Left ventricle myocardium inferior (tissue), 1 donor: Measurements from ENCODE around the gene TAS2R9. TPM values are rescaled to one million over a fixed set of nuclear protein-coding genes. Genes with fewer than 3 reads are reported as not detected.
A peak's percentile ranks its signal among the peaks of the same experiment; 100 is the strongest.

Source experiments
- DNase-seq: peaks from one replicate; pipeline ENCODE4 v3.0.0-alpha.2; 2020
- H3K27ac ChIP-seq: fragments of 200-600 bp; replicated peaks from 2 replicates; pipeline ENCODE4 v1.8.0; 2021
- H3K27me3 ChIP-seq: fragments of 200-600 bp; 2 replicates; pipeline ENCODE4 v1.8.0; 2021; ENCODE audit warnings: low read depth
- H3K36me3 ChIP-seq: fragments of 200-600 bp; 2 replicates; pipeline ENCODE4 v1.8.0; 2021
- H3K4me1 ChIP-seq: fragments of 200-600 bp; 2 replicates; pipeline ENCODE4 v1.8.0; 2021
- H3K4me3 ChIP-seq: fragments of 200-600 bp; 2 replicates; pipeline ENCODE4 v1.8.0; 2021; ENCODE audit warnings: mild to moderate bottlenecking, moderate library complexity
- H3K9me3 ChIP-seq: fragments of 200-600 bp; replicated peaks from 2 replicates; pipeline ENCODE4 v1.8.0; 2021
- intact Hi-C: fragments of 100-400 bp; cut with micrococcal nuclease; formaldehyde crosslinking; loops from one replicate; pipeline ENCODE4 v1.11.0; 2022
- total RNA-seq: library from RNA; stranded (reverse); fragmentation: NEBNext Ultra II Directional; extraction: Animal tissue kit (Norgen Biotek cat#: 25700); gene quantifications from one replicate; pipeline ENCODE4 v1.2.1, GENCODE V29; 2021
- TF ChIP-seq, protein P1 (sequence below): fragments of 200-600 bp; IDR thresholded peaks from 2 replicates; pipeline ENCODE4 v1.8.0; 2021; ENCODE audit warnings: antibody characterized with exemption, mild to moderate bottlenecking, borderline replicate concordance
- donor health status: DM: no; HTN: yes; CAD: no; lungs with severe emphysema.

The TAS2R9 gene
- total RNA-seq, 1 donor from 2014 or later: not detected

- Histone ChIP-seq H3K9me3 (no peaks in the 10 kb centered on the region), H3K4me1 (no peaks in the 10 kb centered on the region), H3K27ac (no peak overlapping the region), H3K4me3 (no peak overlapping the region), H3K27me3 (no peaks in the 10 kb centered on the region), H3K36me3 (no peaks in the 10 kb centered on the region)
- intact Hi-C loops: no loop called here
- DNase-seq: no peak
- TF ChIP-seq, protein P1, sequence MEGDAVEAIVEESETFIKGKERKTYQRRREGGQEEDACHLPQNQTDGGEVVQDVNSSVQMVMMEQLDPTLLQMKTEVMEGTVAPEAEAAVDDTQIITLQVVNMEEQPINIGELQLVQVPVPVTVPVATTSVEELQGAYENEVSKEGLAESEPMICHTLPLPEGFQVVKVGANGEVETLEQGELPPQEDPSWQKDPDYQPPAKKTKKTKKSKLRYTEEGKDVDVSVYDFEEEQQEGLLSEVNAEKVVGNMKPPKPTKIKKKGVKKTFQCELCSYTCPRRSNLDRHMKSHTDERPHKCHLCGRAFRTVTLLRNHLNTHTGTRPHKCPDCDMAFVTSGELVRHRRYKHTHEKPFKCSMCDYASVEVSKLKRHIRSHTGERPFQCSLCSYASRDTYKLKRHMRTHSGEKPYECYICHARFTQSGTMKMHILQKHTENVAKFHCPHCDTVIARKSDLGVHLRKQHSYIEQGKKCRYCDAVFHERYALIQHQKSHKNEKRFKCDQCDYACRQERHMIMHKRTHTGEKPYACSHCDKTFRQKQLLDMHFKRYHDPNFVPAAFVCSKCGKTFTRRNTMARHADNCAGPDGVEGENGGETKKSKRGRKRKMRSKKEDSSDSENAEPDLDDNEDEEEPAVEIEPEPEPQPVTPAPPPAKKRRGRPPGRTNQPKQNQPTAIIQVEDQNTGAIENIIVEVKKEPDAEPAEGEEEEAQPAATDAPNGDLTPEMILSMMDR: no peak
These were observed 26.7 kb downstream of the TAS2R9 start for GRCh38 chr12:10783252-10783651.

- no peak for DNase-seq
- H3K27me3 ChIP-seq: peaks cover 18% of the 10 kb centered on the region
- intact Hi-C loops: no loop called here
- TF ChIP-seq, protein P1: no peak
- H3K27ac ChIP-seq: no peak overlapping the region
- H3K4me3 ChIP-seq: no peak overlapping the region
- H3K9me3 ChIP-seq: no peaks in the 10 kb centered on the region
- no peaks in the 10 kb centered on the region for H3K36me3 ChIP-seq
- no peaks in the 10 kb centered on the region for H3K4me1 ChIP-seq
These were observed 30.9 kb downstream of the TAS2R9 start for GRCh38 chr12:10779103-10779502.

GRCh38 chr12:10771132-10771733 lies 38.7 kb downstream of the TAS2R9 start:
- peaks cover 90% of the 10 kb centered on the region for H3K27me3 ChIP-seq
- TF ChIP-seq, protein P1: peak; percentile 80
- no peaks in the 10 kb centered on the region for H3K4me1 ChIP-seq
- DNase-seq: no peak
- no peak overlapping the region for H3K4me3 ChIP-seq
- H3K27ac ChIP-seq: no peak overlapping the region
- no peaks in the 10 kb centered on the region for H3K36me3 ChIP-seq
- H3K9me3 ChIP-seq: no peaks in the 10 kb centered on the region
- intact Hi-C loops: loop anchor here (5.0 kb wide), 2 partner anchors 426 to 716 kb away; no protein-coding TSS in a partner anchor

GRCh38 chr12:10759657-10760056 lies 50.3 kb downstream of the TAS2R9 start:
- intact Hi-C loops: no loop called here
- H3K27ac ChIP-seq: no peak overlapping the region
- H3K4me1 ChIP-seq: no peaks in the 10 kb centered on the region
- H3K36me3 ChIP-seq: no peaks in the 10 kb centered on the region
- H3K9me3 ChIP-seq: peaks cover 20% of the 10 kb centered on the region
- TF ChIP-seq, protein P1: no peak
- H3K4me3 ChIP-seq: no peak overlapping the region
- DNase-seq: no peak
- H3K27me3 ChIP-seq: peaks cover 40% of the 10 kb centered on the region

Other genes with a start within 250 kb of the TAS2R9 start
- 13.9 TPM for gene MAGOHB, start 196.6 kb downstream of the TAS2R9 start, total RNA-seq
- gene STYK1, start 136.1 kb downstream of the TAS2R9 start, total RNA-seq: not detected
- gene YBX3, start 86.8 kb downstream of the TAS2R9 start, total RNA-seq: 903 TPM
- not detected for gene TAS2R7, start 7.5 kb downstream of the TAS2R9 start, total RNA-seq
- gene TAS2R8, start 2.9 kb downstream of the TAS2R9 start, total RNA-seq: not detected
- not detected for gene TAS2R10, start 16.2 kb upstream of the TAS2R9 start, total RNA-seq
- 1.2 TPM for gene PRR4, start 39.3 kb upstream of the TAS2R9 start, total RNA-seq
- 5.6 TPM for gene PRH1, start 74.1 kb upstream of the TAS2R9 start, total RNA-seq
- 0.41 TPM for gene TAS2R13, start 99.4 kb upstream of the TAS2R9 start, total RNA-seq
- gene PRH2, start 119.1 kb upstream of the TAS2R9 start, total RNA-seq: not detected
- 0.58 TPM for gene TAS2R14, start 129.1 kb upstream of the TAS2R9 start, total RNA-seq
- gene TAS2R50, start 176.7 kb upstream of the TAS2R9 start, total RNA-seq: 0.47 TPM
- 0.44 TPM for gene TAS2R20, start 188.1 kb upstream of the TAS2R9 start, total RNA-seq
- 0.38 TPM for gene TAS2R19, start 212.5 kb upstream of the TAS2R9 start, total RNA-seq
- gene TAS2R31, start 221.2 kb upstream of the TAS2R9 start, total RNA-seq: 0.88 TPM